ENCODE measurements around the gene ARL15. TPM values are rescaled to one million over a fixed set of nuclear protein-coding genes. Genes with fewer than 3 reads are reported as not detected.

The ARL15 gene
- polyA plus RNA-seq, 1 of the 3 experiments (the other 2 are of a cell fraction) = 6.4 TPM

GRCh38 chr5:53926026-53926425 lies 384.3 kb downstream of the ARL15 start:
- Histone ChIP-seq H3K27me3 (ENCODE audit: insufficient read depth) (no peaks in the 10 kb centered on the region), H3K79me2 (ENCODE audit: insufficient read depth) (no peaks in the 10 kb centered on the region), H3K9me3 (no peaks in the 10 kb centered on the region), H3K9me2 (no peaks in the 10 kb centered on the region), H3K4me2 (no peak overlapping the region), H3K36me3 (replicated peaks in 1 of 2; ENCODE audit: control insufficient read depth in 1 of 2, insufficient read depth in 2 of 2, low read length in 1 of 2) (no peaks in the 10 kb centered on the region), H3K4me1 (ENCODE audit: control insufficient read depth in 1 of 2, insufficient read depth in 2 of 2, low read depth in 1 of 2, low read length in 1 of 2) (no peaks in the 10 kb centered on the region), H3K27ac (ENCODE audit: low read depth in 2 of 2, low read length in 1 of 2) (no peak overlapping the region), H3K9ac (no peak overlapping the region), H3K4me3 (ENCODE audit: low read depth in 2 of 2, low read length in 1 of 2) (no peak overlapping the region), H3F3A (replicated peaks; ENCODE audit: insufficient read depth) (peaks cover 10% of the 10 kb centered on the region), H2AFZ (ENCODE audit: low read depth) (no peak overlapping the region), H4K20me1 (ENCODE audit: insufficient read depth) (no peaks in the 10 kb centered on the region)
- 95% methylated on average over 4 of the region's 4 CpGs for WGBS (ENCODE audit: low lambda C conversion rate)
- CTCF ChIA-PET = no interaction called here
- no peak for DNase-seq
- TF ChIP-seq RCOR1 (IDR thresholded peaks at IDR 0.05; ENCODE audit: low read length) (no peak), EP300 (IDR thresholded peaks at IDR 0.05; ENCODE audit: borderline replicate concordance in 1 of 2, low read depth in 1 of 2, low read length in 1 of 2) (no peak), RFX5 (IDR thresholded peaks at IDR 0.05; ENCODE audit: low read length) (no peak), USF1 (IDR thresholded peaks at IDR 0.05; ENCODE audit: borderline replicate concordance, low read depth) (no peak), SIN3A (IDR thresholded peaks at IDR 0.05; ENCODE audit: borderline replicate concordance, low read depth, low read length) (no peak), FOXM1 (IDR thresholded peaks at IDR 0.05; ENCODE audit: low read depth) (no peak), USF2 (IDR thresholded peaks at IDR 0.05; ENCODE audit: borderline replicate concordance, low read depth, low read length) (no peak), RAD21 (IDR thresholded peaks at IDR 0.05; ENCODE audit: low read length) (no peak), ZBTB33 (IDR thresholded peaks at IDR 0.05; ENCODE audit: borderline replicate concordance, low read depth) (no peak), MXI1 (IDR thresholded peaks at IDR 0.05; ENCODE audit: low read depth, low read length) (no peak), NFIC (IDR thresholded peaks at IDR 0.05; ENCODE audit: borderline replicate concordance) (no peak), POLR2AphosphoS5 (IDR thresholded peaks at IDR 0.05; ENCODE audit: low read depth, low read length) (no peak), IRF3 (IDR thresholded peaks at IDR 0.05; ENCODE audit: low read depth, low read length) (no peak), CTCF (IDR thresholded peaks at IDR 0.05) (no peak), CHD2 (IDR thresholded peaks at IDR 0.05; ENCODE audit: low read length, partially characterized antibody) (no peak), SMC3 (IDR thresholded peaks at IDR 0.05; ENCODE audit: low read depth, low read length) (no peak), EZH2phosphoT487 (IDR thresholded peaks at IDR 0.05; ENCODE audit: borderline replicate concordance, low read depth) (no peak)
- POLR2A ChIA-PET = no interaction called here

Measured in SK-N-SH (cell line).